ENCODE measurements around the gene CIPC. TPM values are rescaled to one million over a fixed set of nuclear protein-coding genes. Genes with fewer than 3 reads are reported as not detected.

CIPC gene
- total and polyA plus RNA-seq, 2 of the 13 experiments (the other 11 are each of a cell fraction or from before 2014, with no cell fraction given), result 7.6 to 13.9 TPM

- Histone ChIP-seq H3K79me2 (ENCODE audit: insufficient read depth, low read length) (no peaks in the 10 kb centered on the region), H3K9ac (ENCODE audit: insufficient read depth, low read depth, low read length) (no peak overlapping the region), H3K4me3 (replicated peaks in 1 of 3; ENCODE audit: insufficient read depth in 1 of 3, low read depth in 2 of 3, low read length in 3 of 3) (no peak overlapping the region), H3K27me3 (ENCODE audit: control insufficient read depth in 1 of 2, insufficient read depth in 2 of 2, low read length in 2 of 2) (peaks cover 0 to 17% of the 10 kb centered on the region in 2 experiments; a peak in 1 of 5 replicates), H3K27ac (ENCODE audit: extremely low read length, insufficient read depth, low read length) (no peak overlapping the region), H3K36me3 (replicated peaks in 1 of 2; ENCODE audit: control insufficient read depth in 1 of 2, insufficient read depth in 2 of 2, low read length in 2 of 2) (no peaks in the 10 kb centered on the region), H4K20me1 (ENCODE audit: insufficient read depth, low read length) (no peaks in the 10 kb centered on the region), H3K4me1 (ENCODE audit: insufficient read depth, low read length) (peaks cover 41% of the 10 kb centered on the region), H2AFZ (ENCODE audit: low read length) (no peak overlapping the region), H3K9me3 (ENCODE audit: low read length) (no peaks in the 10 kb centered on the region; the same call in 1 of the 2 replicates), H3K4me2 (ENCODE audit: low read depth, low read length) (no peak overlapping the region)
- TF ChIP-seq NFE2 (CRISPR knock-in tag; IDR thresholded peaks at IDR 0.05) (no peak), DNMT3B (CRISPR knock-in tag; conservative IDR thresholded peaks at IDR 0.05) (no peak), KDM2A (CRISPR knock-in tag; IDR thresholded peaks at IDR 0.05; ENCODE audit: borderline replicate concordance, low read depth) (no peak), FOXA3 (CRISPR knock-in tag; IDR thresholded peaks at IDR 0.05) (no peak), CENPX (CRISPR knock-in tag; IDR thresholded peaks at IDR 0.05) (no peak), TOE1 (CRISPR knock-in tag; IDR thresholded peaks at IDR 0.05) (no peak), NONO (IDR thresholded peaks at IDR 0.05) (no peak), NONO (CRISPR knock-in tag; conservative IDR thresholded peaks at IDR 0.05) (no peak), ZNF678 (CRISPR knock-in tag; IDR thresholded peaks at IDR 0.05) (no peak), ETV6 (CRISPR knock-in tag; conservative IDR thresholded peaks at IDR 0.05) (no peak), POLR2G (IDR thresholded peaks at IDR 0.05; ENCODE audit: low read depth, low read length) (no peak), ELF3 (CRISPR knock-in tag; IDR thresholded peaks at IDR 0.05) (no peak)
- TF ChIP-seq, protein P1, sequence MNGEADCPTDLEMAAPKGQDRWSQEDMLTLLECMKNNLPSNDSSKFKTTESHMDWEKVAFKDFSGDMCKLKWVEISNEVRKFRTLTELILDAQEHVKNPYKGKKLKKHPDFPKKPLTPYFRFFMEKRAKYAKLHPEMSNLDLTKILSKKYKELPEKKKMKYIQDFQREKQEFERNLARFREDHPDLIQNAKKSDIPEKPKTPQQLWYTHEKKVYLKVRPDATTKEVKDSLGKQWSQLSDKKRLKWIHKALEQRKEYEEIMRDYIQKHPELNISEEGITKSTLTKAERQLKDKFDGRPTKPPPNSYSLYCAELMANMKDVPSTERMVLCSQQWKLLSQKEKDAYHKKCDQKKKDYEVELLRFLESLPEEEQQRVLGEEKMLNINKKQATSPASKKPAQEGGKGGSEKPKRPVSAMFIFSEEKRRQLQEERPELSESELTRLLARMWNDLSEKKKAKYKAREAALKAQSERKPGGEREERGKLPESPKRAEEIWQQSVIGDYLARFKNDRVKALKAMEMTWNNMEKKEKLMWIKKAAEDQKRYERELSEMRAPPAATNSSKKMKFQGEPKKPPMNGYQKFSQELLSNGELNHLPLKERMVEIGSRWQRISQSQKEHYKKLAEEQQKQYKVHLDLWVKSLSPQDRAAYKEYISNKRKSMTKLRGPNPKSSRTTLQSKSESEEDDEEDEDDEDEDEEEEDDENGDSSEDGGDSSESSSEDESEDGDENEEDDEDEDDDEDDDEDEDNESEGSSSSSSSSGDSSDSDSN (CRISPR knock-in tag; IDR thresholded peaks at IDR 0.05), result no peak
- TF ChIP-seq, protein P2, sequence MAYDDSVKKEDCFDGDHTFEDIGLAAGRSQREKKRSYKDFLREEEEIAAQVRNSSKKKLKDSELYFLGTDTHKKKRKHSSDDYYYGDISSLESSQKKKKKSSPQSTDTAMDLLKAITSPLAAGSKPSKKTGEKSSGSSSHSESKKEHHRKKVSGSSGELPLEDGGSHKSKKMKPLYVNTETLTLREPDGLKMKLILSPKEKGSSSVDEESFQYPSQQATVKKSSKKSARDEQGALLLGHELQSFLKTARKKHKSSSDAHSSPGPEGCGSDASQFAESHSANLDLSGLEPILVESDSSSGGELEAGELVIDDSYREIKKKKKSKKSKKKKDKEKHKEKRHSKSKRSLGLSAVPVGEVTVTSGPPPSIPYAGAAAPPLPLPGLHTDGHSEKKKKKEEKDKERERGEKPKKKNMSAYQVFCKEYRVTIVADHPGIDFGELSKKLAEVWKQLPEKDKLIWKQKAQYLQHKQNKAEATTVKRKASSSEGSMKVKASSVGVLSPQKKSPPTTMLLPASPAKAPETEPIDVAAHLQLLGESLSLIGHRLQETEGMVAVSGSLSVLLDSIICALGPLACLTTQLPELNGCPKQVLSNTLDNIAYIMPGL (CRISPR knock-in tag; IDR thresholded peaks at IDR 0.05; ENCODE audit: borderline replicate concordance in 1 of 2, low read depth in 1 of 2), result no peak
- TF ChIP-seq, protein P3, sequence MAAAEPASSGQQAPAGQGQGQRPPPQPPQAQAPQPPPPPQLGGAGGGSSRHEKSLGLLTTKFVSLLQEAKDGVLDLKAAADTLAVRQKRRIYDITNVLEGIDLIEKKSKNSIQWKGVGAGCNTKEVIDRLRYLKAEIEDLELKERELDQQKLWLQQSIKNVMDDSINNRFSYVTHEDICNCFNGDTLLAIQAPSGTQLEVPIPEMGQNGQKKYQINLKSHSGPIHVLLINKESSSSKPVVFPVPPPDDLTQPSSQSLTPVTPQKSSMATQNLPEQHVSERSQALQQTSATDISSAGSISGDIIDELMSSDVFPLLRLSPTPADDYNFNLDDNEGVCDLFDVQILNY (CRISPR knock-in tag; conservative IDR thresholded peaks at IDR 0.05), result no peak
- TF ChIP-seq, protein P4, sequence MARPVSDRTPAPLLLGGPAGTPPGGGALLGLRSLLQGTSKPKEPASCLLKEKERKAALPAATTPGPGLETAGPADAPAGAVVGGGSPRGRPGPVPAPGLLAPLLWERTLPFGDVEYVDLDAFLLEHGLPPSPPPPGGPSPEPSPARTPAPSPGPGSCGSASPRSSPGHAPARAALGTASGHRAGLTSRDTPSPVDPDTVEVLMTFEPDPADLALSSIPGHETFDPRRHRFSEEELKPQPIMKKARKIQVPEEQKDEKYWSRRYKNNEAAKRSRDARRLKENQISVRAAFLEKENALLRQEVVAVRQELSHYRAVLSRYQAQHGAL (CRISPR knock-in tag; IDR thresholded peaks at IDR 0.05; ENCODE audit: not compliant biosample characterization), result no peak
- DNase-seq (ENCODE audit: low spot score), result no peak
- no peak for FAIRE-seq
- 13% methylated on average over 1 of the region's 5 CpGs for WGBS (ENCODE audit: low lambda C conversion rate)
- intact Hi-C loops (cut with micrococcal nuclease; ENCODE audit: unreplicated experiment) (no loop called here), in situ Hi-C loops (cut with HindIII; ENCODE audit: extremely low pct_ligation_motif_present, low pct_unique_long_range_greater_than_20kb) (no loop called here)
- ATAC-seq, result no peak
- ChIA-PET POLR2A (no interaction called here), CTCF (ENCODE audit: low intra/inter-chr PET ratio, low total read pairs) (interaction anchor here (1.7 kb wide), 1 partner anchor 108 kb away, joined by 5 read pairs; no protein-coding TSS in a partner anchor)
- BruUV-seq (replicated peaks), result no TSS peak
These were observed 42.8 kb upstream of the CIPC start for GRCh38 chr14:77055306-77055705.
